ENCODE measurements around the gene HEPN1.

HEPN1 gene

GRCh38 chr11:124937336-124937935 lies 18.4 kb downstream of the HEPN1 start:
- Histone ChIP-seq H4K20me1 (ENCODE audit: insufficient read depth, low read length) (no peaks in the 10 kb centered on the region), H2AFZ (ENCODE audit: low read length) (no peak overlapping the region), H3K79me2 (ENCODE audit: insufficient read depth, low read length) (no peaks in the 10 kb centered on the region), H3K4me1 (ENCODE audit: insufficient read depth, low read length, severe bottlenecking) (no peaks in the 10 kb centered on the region), H3F3A (ENCODE audit: insufficient read depth, low read length) (no peaks in the 10 kb centered on the region), H3K27me3 (ENCODE audit: insufficient read depth, low read length) (no peaks in the 10 kb centered on the region), H3K9me3 (ENCODE audit: low read length) (no peaks in the 10 kb centered on the region), H3K4me2 (ENCODE audit: low read length) (no peak overlapping the region), H3K9me2 (ENCODE audit: low read depth, low read length) (no peaks in the 10 kb centered on the region), H3K4me3 (ENCODE audit: low read depth, low read length, poor library complexity, severe bottlenecking) (no peak overlapping the region), H3K9ac (ENCODE audit: low read length) (no peak overlapping the region), H3K27ac (ENCODE audit: low read depth, low read length, poor library complexity, severe bottlenecking) (no peak overlapping the region), H3K36me3 (ENCODE audit: insufficient read depth, low read length) (no peaks in the 10 kb centered on the region)
- TF ChIP-seq EZH2 (IDR thresholded peaks at IDR 0.05; ENCODE audit: borderline replicate concordance, low read length) = no peak
- no peak for TF ChIP-seq CTCF (IDR thresholded peaks at IDR 0.05; ENCODE audit: low read length)

- H3F3A ChIP-seq (ENCODE audit: insufficient read depth, low read length) = no peaks in the 10 kb centered on the region
- no peaks in the 10 kb centered on the region for H3K79me2 ChIP-seq (ENCODE audit: insufficient read depth, low read length)
- TF ChIP-seq EZH2 (IDR thresholded peaks at IDR 0.05; ENCODE audit: borderline replicate concordance, low read length) (no peak), CTCF (IDR thresholded peaks at IDR 0.05; ENCODE audit: low read length) (no peak)
- H2AFZ ChIP-seq (ENCODE audit: low read length) = no peak overlapping the region
- H3K27me3 ChIP-seq (ENCODE audit: insufficient read depth, low read length) = no peaks in the 10 kb centered on the region
- H3K4me2 ChIP-seq (ENCODE audit: low read length) = no peak overlapping the region
- no peaks in the 10 kb centered on the region for H3K4me1 ChIP-seq (ENCODE audit: insufficient read depth, low read length, severe bottlenecking)
- no peak overlapping the region for H3K27ac ChIP-seq (ENCODE audit: low read depth, low read length, poor library complexity, severe bottlenecking)
- H3K36me3 ChIP-seq (ENCODE audit: insufficient read depth, low read length) = no peaks in the 10 kb centered on the region
- no peaks in the 10 kb centered on the region for H4K20me1 ChIP-seq (ENCODE audit: insufficient read depth, low read length)
- no peak overlapping the region for H3K9ac ChIP-seq (ENCODE audit: low read length)
- no peak overlapping the region for H3K4me3 ChIP-seq (ENCODE audit: low read depth, low read length, poor library complexity, severe bottlenecking)
- H3K9me3 ChIP-seq (ENCODE audit: low read length) = no peaks in the 10 kb centered on the region
- H3K9me2 ChIP-seq (ENCODE audit: low read depth, low read length) = no peaks in the 10 kb centered on the region
Observed at GRCh38 chr11:124938206-124938765, 19.2 kb downstream of the HEPN1 start.

GRCh38 chr11:124938970-124939369 lies 19.9 kb downstream of the HEPN1 start:
- no peak overlapping the region for H2AFZ ChIP-seq (ENCODE audit: low read length)
- TF ChIP-seq CTCF (IDR thresholded peaks at IDR 0.05; ENCODE audit: low read length) = no peak
- TF ChIP-seq EZH2 (IDR thresholded peaks at IDR 0.05; ENCODE audit: borderline replicate concordance, low read length) = no peak

More at GRCh38 chr11:124938970-124939369, 19.9 kb downstream of the HEPN1 start:
- Histone ChIP-seq H3K27ac (ENCODE audit: low read depth, low read length, poor library complexity, severe bottlenecking) (no peak overlapping the region), H3K79me2 (ENCODE audit: insufficient read depth, low read length) (no peaks in the 10 kb centered on the region), H3F3A (ENCODE audit: insufficient read depth, low read length) (no peaks in the 10 kb centered on the region), H4K20me1 (ENCODE audit: insufficient read depth, low read length) (no peaks in the 10 kb centered on the region), H3K9me3 (ENCODE audit: low read length) (no peaks in the 10 kb centered on the region), H3K4me3 (ENCODE audit: low read depth, low read length, poor library complexity, severe bottlenecking) (no peak overlapping the region), H3K9ac (ENCODE audit: low read length) (no peak overlapping the region), H3K36me3 (ENCODE audit: insufficient read depth, low read length) (no peaks in the 10 kb centered on the region), H3K9me2 (ENCODE audit: low read depth, low read length) (no peaks in the 10 kb centered on the region), H3K4me2 (ENCODE audit: low read length) (no peak overlapping the region), H3K4me1 (ENCODE audit: insufficient read depth, low read length, severe bottlenecking) (no peaks in the 10 kb centered on the region), H3K27me3 (ENCODE audit: insufficient read depth, low read length) (no peaks in the 10 kb centered on the region)
